IPS-18c (cell line): ENCODE results near the gene EIF4EBP3.
"Not testable (repeated sequence)": the region's sequence is repeated elsewhere in the genome, so short reads cannot be mapped to it uniquely, and the experiment has no call there.

Source experiments
- H3K4me3 ChIP-seq: 2 replicates; pipeline ENCODE4 v1.7.0; 2013; ENCODE audit warnings: low read depth, mild to moderate bottlenecking, low read length, moderate library complexity; ENCODE audit not compliant: insufficient read depth
- H3K9me3 ChIP-seq: one replicate; pipeline ENCODE4 v1.6.1; 2013; ENCODE audit warnings: mild to moderate bottlenecking, low read length, moderate library complexity; ENCODE audit not compliant: control insufficient read depth, insufficient read depth

Gene EIF4EBP3

DNA sequence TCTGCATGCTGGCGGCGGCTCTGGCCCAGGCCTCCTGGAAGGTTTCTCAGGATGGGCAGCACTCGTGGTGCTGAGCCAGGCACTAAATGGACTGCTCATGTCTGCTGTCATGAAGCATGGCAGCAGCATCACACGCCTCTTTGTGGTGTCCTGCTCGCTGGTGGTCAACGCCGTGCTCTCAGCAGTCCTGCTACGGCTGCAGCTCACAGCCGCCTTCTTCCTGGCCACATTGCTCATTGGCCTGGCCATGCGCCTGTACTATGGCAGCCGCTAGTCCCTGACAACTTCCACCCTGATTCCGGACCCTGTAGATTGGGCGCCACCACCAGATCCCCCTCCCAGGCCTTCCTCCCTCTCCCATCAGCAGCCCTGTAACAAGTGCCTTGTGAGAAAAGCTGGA lies 20.4 kb downstream of the EIF4EBP3 start:
- Histone ChIP-seq H3K9me3 (no peaks in the 10 kb centered on the region), H3K4me3 (no peak overlapping the region)

DNA sequence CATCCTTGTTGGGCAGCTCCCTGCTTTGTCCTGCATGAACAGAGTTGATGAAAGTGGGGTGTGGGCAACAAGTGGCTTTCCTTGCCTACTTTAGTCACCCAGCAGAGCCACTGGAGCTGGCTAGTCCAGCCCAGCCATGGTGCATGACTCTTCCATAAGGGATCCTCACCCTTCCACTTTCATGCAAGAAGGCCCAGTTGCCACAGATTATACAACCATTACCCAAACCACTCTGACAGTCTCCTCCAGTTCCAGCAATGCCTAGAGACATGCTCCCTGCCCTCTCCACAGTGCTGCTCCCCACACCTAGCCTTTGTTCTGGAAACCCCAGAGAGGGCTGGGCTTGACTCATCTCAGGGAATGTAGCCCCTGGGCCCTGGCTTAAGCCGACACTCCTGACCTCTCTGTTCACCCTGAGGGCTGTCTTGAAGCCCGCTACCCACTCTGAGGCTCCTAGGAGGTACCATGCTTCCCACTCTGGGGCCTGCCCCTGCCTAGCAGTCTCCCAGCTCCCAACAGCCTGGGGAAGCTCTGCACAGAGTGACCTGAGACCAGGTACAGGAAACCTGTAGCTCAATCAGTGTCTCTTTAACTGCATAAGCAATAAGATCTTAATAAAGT lies 21.1 kb downstream of the EIF4EBP3 start:
- H3K4me3 ChIP-seq = no peak overlapping the region
- no peaks in the 10 kb centered on the region for H3K9me3 ChIP-seq

DNA sequence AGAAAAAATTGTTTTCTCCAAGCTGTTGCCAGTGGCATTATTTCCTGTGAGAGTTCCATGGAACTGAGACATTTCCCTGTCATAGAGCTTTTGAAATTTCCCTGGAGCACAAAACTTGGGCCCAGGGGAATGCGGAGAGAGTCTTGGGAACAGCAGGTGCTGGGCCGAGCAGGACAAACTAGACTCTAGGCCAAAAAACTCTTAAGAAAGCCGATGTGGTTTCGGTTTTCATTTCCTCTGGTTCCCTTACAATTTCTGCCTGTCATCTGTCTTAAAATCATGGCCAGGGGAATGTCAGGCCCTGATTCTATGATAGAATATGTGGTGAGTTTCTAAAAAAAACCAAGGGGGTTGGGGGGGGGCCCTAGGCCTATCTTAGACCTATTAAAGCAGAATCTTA lies 21.7 kb downstream of the EIF4EBP3 start:
- no peaks in the 10 kb centered on the region for H3K9me3 ChIP-seq
- no peak overlapping the region for H3K4me3 ChIP-seq

DNA sequence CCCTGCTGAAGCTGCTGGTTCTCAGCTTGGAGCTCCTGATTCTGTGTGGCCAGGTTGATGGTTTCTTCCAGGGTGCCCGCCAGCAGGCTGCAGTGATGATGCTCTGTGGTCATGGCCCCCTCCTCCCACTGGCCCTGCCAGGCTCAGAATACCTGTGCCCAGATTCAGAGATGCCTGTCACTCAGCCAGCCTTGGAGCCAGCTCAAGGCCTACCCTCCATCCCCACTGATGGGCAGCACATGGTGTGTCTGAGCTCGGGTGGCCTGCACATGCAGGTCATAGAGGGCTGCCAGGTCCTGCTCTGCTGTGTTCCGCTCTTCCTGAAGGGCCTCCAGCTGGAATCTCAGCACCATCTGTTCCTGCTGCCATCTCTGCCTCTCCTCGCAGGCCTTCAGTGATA lies 22.6 kb downstream of the EIF4EBP3 start:
- Histone ChIP-seq H3K9me3 (no peaks in the 10 kb centered on the region), H3K4me3 (no peak overlapping the region)

DNA sequence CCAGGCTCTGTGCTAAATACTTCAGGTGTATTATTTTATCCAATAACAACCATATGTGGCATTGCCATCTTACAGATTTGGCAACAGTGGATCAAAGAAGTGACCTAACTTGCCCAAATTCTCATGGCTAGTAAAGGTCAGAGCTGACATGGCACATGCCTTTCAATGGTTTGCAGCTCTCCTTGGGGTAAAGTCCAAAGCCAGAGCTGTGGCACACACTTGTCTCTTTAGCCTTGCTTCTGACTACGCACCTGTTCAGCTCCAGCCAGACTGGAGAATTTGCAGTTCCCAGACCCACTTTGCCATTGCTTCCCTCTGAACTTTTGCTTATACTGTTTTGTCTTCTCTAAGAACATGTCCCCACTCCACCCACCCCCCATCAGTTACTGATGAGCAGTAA lies 23.0 kb downstream of the EIF4EBP3 start:
- H3K9me3 ChIP-seq = no peaks in the 10 kb centered on the region
- no peak overlapping the region for H3K4me3 ChIP-seq

DNA sequence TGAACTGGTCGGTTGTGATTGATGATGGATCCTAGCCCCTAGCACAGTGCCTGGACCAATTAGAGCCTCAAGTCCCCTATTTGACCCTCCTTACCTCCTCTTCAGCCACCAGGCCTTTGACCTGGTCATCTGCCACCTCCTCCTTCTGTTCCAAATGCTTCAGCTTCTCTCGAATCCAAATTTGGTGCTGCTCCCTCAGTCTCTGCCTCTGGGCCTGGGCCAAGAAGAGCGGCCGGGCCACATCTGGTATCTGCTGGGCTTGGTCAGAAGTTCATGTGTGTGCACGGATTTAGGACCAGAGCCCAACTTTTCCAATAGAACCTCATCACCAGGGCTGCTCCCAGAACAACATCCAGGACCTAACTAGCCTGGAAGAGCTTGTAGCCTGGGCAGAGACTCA lies 23.6 kb downstream of the EIF4EBP3 start:
- H3K4me3 ChIP-seq = no peak overlapping the region
- H3K9me3 ChIP-seq = no peaks in the 10 kb centered on the region

DNA sequence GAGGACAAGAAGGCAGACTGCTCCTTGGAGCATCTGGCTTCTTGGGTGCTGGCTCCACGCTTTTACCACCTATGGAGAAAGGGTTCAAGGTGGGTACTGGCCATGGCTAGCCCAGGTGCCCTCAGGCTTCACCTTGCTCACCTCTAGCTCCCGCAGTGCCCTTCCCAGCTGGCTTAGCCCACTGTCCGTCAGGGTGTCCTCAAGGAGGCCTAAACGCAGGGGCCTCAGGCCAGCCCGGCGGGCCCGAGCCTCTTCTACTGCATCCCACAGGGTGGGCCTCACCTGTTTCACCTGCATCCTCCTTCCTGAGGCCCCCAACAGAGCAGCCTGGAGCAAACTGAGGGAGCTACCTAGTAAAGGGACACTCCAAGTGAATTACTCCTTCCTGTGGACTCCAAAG lies 26.2 kb downstream of the EIF4EBP3 start:
- H3K9me3 ChIP-seq = no peaks in the 10 kb centered on the region
- no peak overlapping the region for H3K4me3 ChIP-seq

DNA sequence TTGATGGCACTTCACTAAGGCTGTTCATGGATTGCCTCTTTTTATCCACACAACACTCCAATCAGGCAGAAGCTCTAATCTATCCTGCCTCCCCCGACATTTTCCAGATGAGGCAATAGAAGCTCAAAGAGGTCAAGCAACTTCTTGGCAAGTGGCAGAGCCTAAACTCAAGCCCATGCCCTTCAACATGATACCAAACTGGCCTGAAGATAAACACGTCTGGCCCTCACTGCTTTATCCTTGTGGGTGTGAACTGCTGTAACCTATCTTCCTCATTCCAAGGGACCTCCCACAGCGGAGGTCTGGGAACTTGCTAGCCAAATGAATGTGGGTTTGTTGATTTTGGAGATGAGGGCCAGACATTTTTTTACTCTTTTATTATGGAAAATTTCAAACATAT lies 26.7 kb downstream of the EIF4EBP3 start:
- Histone ChIP-seq H3K4me3 (no peak overlapping the region), H3K9me3 (no peaks in the 10 kb centered on the region)

DNA sequence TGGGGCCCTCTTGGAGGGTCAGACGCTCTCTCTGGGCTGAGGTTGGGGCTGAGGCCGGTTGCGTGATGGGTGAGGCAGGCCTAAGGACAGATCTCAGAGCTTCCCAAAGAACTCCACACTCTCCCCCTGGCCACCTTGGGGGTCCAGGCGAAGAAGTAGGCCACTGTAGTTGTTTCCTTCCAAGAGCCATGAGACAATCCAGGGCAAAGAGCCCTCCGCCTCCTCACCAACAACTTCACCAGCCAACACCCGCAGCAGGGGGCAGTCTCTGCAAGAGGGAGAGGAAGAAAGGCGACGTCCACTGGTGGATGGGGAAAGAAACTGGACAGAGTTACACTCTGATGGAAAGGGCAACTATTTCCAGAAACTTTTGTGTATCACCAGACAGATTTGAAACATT lies 27.8 kb downstream of the EIF4EBP3 start:
- Histone ChIP-seq H3K4me3 (no peak overlapping the region), H3K9me3 (no peaks in the 10 kb centered on the region)

DNA sequence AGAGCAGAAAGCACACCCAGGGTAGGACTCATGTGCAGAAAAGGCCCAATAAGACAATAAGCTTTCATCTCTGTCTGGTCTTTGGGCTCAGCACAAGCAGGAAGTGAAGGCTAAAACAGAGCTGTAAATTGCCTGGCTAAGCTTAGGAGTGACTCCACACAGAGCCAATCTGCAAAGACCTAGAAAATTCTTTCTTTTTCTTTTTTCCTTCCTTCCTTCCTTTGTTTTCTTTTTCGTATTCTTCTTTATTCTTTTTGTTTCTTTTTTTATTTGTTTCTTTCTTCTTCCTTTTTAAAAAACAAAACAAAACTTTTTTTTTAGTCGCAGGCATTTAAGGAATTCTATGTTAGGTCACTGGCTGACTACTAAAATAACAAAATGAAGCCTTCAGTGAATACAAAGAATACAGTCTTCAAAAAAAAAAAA lies 29.3 kb downstream of the EIF4EBP3 start:
- Histone ChIP-seq H3K4me3 (no peak overlapping the region), H3K9me3 (no peaks in the 10 kb centered on the region)

DNA sequence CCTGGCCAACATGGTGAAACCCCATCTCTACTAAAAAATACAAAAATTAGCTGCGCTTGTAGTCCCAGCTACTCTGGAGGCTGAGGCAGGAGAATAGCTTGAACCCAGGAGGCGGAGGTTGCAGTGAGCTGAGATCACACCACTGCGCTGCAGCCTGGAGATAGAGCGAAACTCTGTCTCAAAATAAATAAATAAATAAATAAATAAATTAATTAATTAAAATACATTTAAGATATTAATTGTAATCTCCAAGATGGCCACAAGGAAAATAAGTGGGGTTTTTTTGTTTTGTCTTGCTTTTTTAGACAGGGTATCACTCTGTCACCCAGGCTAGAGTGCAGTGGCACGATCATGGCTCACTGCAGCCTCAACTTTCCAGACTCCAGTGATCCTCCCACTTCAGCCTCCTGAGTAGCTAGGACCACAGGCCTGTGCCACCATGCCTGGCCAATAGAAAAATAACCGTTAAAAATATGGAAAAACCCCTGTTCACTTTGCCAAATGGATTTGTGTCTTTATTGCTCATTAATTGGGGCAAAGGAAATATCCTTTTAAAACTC lies 31.8 kb downstream of the EIF4EBP3 start:
- H3K4me3 ChIP-seq, H3K9me3 ChIP-seq: not testable (repeated sequence)

DNA sequence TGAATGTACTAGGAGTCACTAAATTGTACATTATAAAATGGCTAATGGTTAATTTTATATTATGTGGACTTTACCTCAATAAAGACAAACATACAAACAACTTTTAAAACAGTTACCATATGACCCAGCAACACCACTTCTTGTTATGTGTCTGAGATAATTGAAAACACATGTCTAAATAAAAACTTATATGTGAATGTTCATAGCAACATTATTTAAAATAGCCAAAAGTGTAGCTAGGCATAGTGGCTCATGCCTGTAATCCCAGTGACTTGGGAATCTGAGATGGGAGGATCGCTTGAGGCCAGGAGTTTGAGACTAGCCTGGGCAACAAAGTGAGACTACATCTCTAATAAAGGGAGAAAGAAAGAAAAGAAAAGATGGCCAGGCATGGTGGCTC lies 40.0 kb downstream of the EIF4EBP3 start:
- Histone ChIP-seq H3K4me3 (no peak overlapping the region), H3K9me3 (no peaks in the 10 kb centered on the region)

DNA sequence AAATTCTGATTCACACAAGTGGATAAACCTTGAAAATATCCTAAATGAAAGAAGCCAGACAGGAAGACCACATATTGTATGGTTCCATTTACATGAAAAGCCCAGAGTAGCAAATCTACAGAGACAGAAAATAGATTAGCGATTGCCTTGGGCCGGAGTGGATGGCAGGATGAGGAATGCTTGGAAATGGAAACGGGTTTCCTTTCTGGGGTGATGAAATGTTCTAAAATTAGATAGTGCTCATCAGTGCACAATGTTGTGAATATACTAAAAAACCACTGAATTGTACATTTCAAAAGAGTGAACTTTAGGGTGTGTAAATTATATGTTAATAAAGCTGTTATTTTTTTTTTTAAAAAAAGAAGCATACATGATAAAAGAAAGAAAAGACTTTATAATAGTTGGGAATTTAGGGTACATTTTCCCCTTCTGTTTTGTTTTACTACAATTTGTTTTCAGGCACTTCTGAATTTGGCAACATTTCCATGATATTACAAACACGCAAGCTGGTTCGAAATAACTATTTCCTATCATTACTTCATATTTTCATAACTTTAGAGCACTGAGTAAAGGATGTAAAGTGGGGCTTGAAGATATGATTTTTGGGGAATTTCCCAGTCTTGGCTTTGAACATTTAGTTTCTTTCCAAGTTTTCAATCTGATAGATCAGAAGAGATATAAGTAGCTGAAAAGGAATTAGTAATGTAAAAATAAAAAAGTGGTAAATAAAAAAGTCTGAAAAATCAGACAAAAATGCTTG lies 41.0 kb downstream of the EIF4EBP3 start:
- H3K4me3 ChIP-seq = no peak overlapping the region

DNA sequence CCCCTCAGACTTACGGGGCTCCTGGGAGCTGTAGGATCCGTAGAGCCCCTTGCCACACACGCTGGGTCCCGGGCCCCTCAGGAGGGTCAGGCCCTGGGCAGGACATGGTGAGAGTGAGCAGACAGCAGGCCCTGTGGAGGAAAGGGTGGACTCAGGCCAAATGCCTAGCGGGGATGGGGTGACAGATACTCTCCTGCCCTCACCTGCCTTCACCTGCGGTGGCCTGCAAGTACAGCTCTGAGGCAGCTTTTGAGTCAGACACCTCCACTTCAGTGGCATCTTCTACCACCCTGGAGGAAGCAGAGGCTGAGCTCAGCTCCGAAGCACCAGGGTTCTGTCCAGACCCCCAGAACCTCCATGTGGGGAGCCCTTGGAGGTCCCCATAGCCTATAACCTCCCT lies 43.4 kb downstream of the EIF4EBP3 start:
- H3K4me3 ChIP-seq = no peak overlapping the region

More for the DNA sequence above, 41.0 kb downstream of the EIF4EBP3 start:
- H3K9me3 ChIP-seq = no peaks in the 10 kb centered on the region

DNA sequence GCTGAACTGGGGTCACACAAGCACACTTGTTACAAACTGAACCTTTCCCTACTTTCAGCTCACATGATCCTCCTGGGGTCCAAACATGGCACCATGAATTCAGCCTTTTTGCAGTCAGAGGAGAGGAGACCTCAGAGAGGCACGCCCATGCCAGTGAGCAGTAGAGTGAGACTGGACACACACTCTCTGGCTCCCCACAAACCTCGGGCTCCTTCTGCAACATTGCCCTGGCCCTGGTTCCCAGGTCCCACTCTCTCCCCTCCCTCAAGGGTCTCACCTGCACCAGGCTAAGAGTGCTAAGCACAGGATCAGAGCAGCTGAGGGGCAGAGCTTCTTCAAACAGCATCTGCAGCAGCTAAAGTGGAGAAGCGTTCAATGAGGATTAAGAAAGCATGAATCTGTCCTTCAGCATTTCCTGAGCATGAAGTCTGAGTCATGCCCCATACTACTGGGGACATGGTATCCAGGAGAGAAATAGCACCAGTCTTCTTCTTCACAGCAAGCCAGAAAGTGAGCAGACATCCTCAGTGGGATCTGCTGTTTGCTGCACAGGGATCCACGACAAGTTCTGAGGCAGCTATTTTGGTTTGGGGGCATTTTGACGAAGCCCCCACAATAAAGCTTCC lies 44.4 kb downstream of the EIF4EBP3 start:
- Histone ChIP-seq H3K4me3 (no peak overlapping the region), H3K9me3 (no peaks in the 10 kb centered on the region)

More for the DNA sequence above, 43.4 kb downstream of the EIF4EBP3 start:
- H3K9me3 ChIP-seq = no peaks in the 10 kb centered on the region

DNA sequence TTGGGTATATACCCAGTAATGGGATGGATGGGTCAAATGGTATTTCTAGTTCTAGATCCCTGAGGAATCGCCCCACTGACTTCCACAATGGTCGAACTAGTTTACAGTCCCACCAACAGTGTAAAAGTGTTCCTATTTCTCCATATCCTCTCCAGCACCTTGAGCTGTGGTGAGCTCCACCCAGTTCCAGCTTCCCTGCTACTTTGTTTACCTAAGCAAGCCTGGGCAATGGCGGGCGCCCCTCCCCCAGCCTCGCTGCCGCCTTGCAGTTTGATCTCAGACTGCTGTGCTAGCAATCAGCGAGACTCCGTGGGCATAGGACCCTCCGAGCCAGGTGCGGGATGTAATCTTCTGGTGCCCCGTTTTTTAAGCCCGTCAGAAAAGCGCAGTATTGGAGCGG lies 45.6 kb downstream of the EIF4EBP3 start:
- not testable (repeated sequence) for H3K4me3 ChIP-seq, H3K9me3 ChIP-seq

DNA sequence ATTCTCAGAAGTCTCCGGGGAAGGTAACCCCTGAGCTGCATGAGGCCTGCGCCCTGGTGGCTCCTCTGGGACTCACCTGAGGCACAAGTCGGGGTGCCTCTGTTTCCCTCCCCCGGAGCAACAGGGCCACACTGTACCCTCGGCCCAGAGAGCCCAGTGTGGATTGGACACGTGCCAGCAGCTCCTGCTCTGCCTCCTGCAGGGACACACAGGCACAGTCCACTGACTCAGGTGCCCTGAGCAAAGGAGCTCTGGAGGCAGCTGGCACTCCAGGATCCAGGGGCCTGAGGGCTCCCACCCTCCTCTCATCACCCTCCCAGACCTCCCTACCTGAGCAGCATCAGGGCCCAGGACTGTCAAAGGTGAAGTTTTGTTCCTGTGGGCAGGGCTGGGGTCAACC lies 46.7 kb downstream of the EIF4EBP3 start:
- H3K9me3 ChIP-seq = no peaks in the 10 kb centered on the region
- H3K4me3 ChIP-seq = no peak overlapping the region
